GM15510 (cell line): ENCODE data around the gene FMN1.

Source experiments
- POLR2A ChIP-seq: IDR thresholded peaks from 3 replicates; pipeline ENCODE4 v1.6.1; 2011; ENCODE audit warnings: borderline replicate concordance; ENCODE audit not compliant: insufficient read length; ENCODE audit errors: extremely low read depth

FMN1 gene

GRCh38 chr15:33104212-33104611, 90.3 kb downstream of the FMN1 start:
- TF ChIP-seq POLR2A: no peak

GRCh38 chr15:33101036-33101435, 93.5 kb downstream of the FMN1 start:
- TF ChIP-seq POLR2A: no peak

- TF ChIP-seq POLR2A: no peak
Observed at GRCh38 chr15:33100314-33100713, 94.2 kb downstream of the FMN1 start.

GRCh38 chr15:33099739-33100138, 94.8 kb downstream of the FMN1 start:
- TF ChIP-seq POLR2A: no peak

GRCh38 chr15:33099213-33099612, 95.3 kb downstream of the FMN1 start:
- no peak for TF ChIP-seq POLR2A

GRCh38 chr15:33098094-33099058, 96.1 kb downstream of the FMN1 start:
- no peak for TF ChIP-seq POLR2A

GRCh38 chr15:33096134-33096533, 98.4 kb downstream of the FMN1 start:
- TF ChIP-seq POLR2A: no peak

- no peak for TF ChIP-seq POLR2A
Observed at GRCh38 chr15:33095641-33096040, 98.9 kb downstream of the FMN1 start.

- TF ChIP-seq POLR2A: no peak
Observed at GRCh38 chr15:33094336-33094735, 100.2 kb downstream of the FMN1 start.

GRCh38 chr15:33093222-33093621, 101.3 kb downstream of the FMN1 start:
- TF ChIP-seq POLR2A: no peak

- no peak for TF ChIP-seq POLR2A
Observed at GRCh38 chr15:33091983-33092693, 102.4 kb downstream of the FMN1 start.

- TF ChIP-seq POLR2A: no peak
Observed at GRCh38 chr15:33089878-33090757, 104.4 kb downstream of the FMN1 start.

- TF ChIP-seq POLR2A: no peak
Observed at GRCh38 chr15:33089165-33089877, 105.2 kb downstream of the FMN1 start.

- TF ChIP-seq POLR2A: no peak
Observed at GRCh38 chr15:33086500-33087121, 107.9 kb downstream of the FMN1 start.

- TF ChIP-seq POLR2A: no peak
Observed at GRCh38 chr15:33084661-33085060, 109.9 kb downstream of the FMN1 start.
